H1 (cell line): ENCODE data around the gene MRAP. TPM values are rescaled to one million over a fixed set of nuclear protein-coding genes. Genes with fewer than 3 reads are reported as not detected.

Source experiments
- CTCF ChIA-PET: fragments of 300-600 bp; sonication (Branson Sonifier 250); formaldehyde crosslinking; loops from one replicate; lab custom pipeline; 2021; ENCODE audit not compliant: partially characterized antibody; lab: Charles Lee
- POLR2A ChIA-PET: fragments of 300-600 bp; sonication (Branson Sonifier 250); formaldehyde crosslinking; loops from one replicate; lab custom pipeline; 2021; ENCODE audit warnings: inconsistent platforms; ENCODE audit not compliant: partially characterized antibody; lab: Charles Lee
- DNase-seq, 2 experiments: peaks; one replicate each; pipeline versions ENCODE4 v3.0.0 to v3.0.0-alpha.2; 2010 to 2022; ENCODE audit warnings: low spot score in 2 of 2, low read depth in 1 of 2, mixed read lengths in 1 of 2
- FAIRE-seq: peaks from 2 replicates; lab custom pipeline; 2011; peaks lifted over from hg19 to GRCh38; lab: Jason Lieb, UNC
- H2AFZ ChIP-seq: 2 replicates; pipeline ENCODE4 v1.8.1; 2012; ENCODE audit warnings: low read length, inconsistent platforms
- H2AK5ac ChIP-seq: 2 replicates; pipeline ENCODE4 v1.6.1; 2013; ENCODE audit warnings: low read depth, low read length
- H2BK120ac ChIP-seq: replicated peaks from 2 replicates; pipeline ENCODE3; 2013; ENCODE audit warnings: low read depth, low read length, inconsistent platforms
- H2BK12ac ChIP-seq: 2 replicates; pipeline ENCODE4 v1.6.1; 2013; ENCODE audit warnings: low read depth, low read length
- H2BK15ac ChIP-seq: 2 replicates; pipeline ENCODE4 v1.6.1; 2013; ENCODE audit warnings: low read length
- H2BK20ac ChIP-seq: 2 replicates; pipeline ENCODE4 v1.6.1; 2013; ENCODE audit warnings: low read length
- H2BK5ac ChIP-seq: 2 replicates; pipeline ENCODE4 v1.6.1; 2013; ENCODE audit warnings: low read depth, low read length
- H3K14ac ChIP-seq: 2 replicates; pipeline ENCODE4 v1.6.1; 2013; ENCODE audit warnings: inconsistent platforms; ENCODE audit not compliant: insufficient read length
- H3K18ac ChIP-seq: 2 replicates; pipeline ENCODE4 v1.6.1; 2013; ENCODE audit warnings: low read length; ENCODE audit errors: extremely low read depth
- H3K23ac ChIP-seq: 2 replicates; pipeline ENCODE4 v1.6.1; 2013; ENCODE audit warnings: inconsistent platforms; ENCODE audit not compliant: insufficient read length
- H3K23me2 ChIP-seq: 2 replicates; pipeline ENCODE4 v1.6.1; 2013; ENCODE audit warnings: low read depth, low read length
- H3K27ac ChIP-seq: 2 replicates; pipeline ENCODE4 v1.6.1; 2011; ENCODE audit warnings: low read depth, low read length, inconsistent platforms
- H3K27me3 ChIP-seq, 4 experiments: replicated peaks in 1 of 4; 1 replicate in 1 of 4; 2 replicates in 3 of 4; pipeline versions ENCODE4 v1.6.1 to v1.8.1; 2011 to 2013; ENCODE audit warnings: low read length in 3 of 4, mild to moderate bottlenecking in 3 of 4, inconsistent platforms in 2 of 4, mixed read lengths in 2 of 4, moderate library complexity in 1 of 4; ENCODE audit not compliant: control insufficient read depth in 3 of 4, insufficient read depth in 3 of 4; ENCODE audit errors: extremely low read depth in 1 of 4
- H3K36me3 ChIP-seq, 4 experiments: 2 replicates each; pipeline versions ENCODE4 v1.6.1 to v1.8.1; 2011 to 2013; ENCODE audit warnings: mild to moderate bottlenecking in 4 of 4, low read length in 3 of 4, moderate library complexity in 2 of 4, control low read depth in 1 of 4, inconsistent platforms in 1 of 4; ENCODE audit not compliant: insufficient read depth in 4 of 4, control insufficient read depth in 2 of 4
- H3K4ac ChIP-seq: replicated peaks from 2 replicates; pipeline ENCODE3; 2013; ENCODE audit warnings: low read length, low read depth, mixed read lengths, inconsistent platforms; ENCODE audit not compliant: insufficient read length
- H3K4me1 ChIP-seq, 4 experiments: replicated peaks in 1 of 4; 1 replicate in 1 of 4; 2 replicates in 3 of 4; pipeline versions ENCODE4 v1.6.1 to v1.8.1; 2011 to 2013; ENCODE audit warnings: low read length in 3 of 4, inconsistent platforms in 2 of 4, mixed read lengths in 1 of 4; ENCODE audit not compliant: insufficient read depth in 4 of 4, control insufficient read depth in 3 of 4
- H3K4me2 ChIP-seq, 2 experiments: 2 replicates each; pipeline versions ENCODE4 v1.6.1 to v1.8.1; 2011 to 2013; ENCODE audit warnings: low read depth in 2 of 2, low read length in 2 of 2, control low read depth in 1 of 2, inconsistent platforms in 1 of 2, mild to moderate bottlenecking in 1 of 2; ENCODE audit not compliant: insufficient read depth in 1 of 2
- H3K4me3 ChIP-seq, 4 experiments: fragments of 200-600, 300-600 bp in 1 of 4; sonication (generic), shearing (Covaris generic), sonication (Bioruptor Twin) in 1 of 4; 2 replicates each; pipeline versions ENCODE4 v1.5.1 to v1.8.1; 2011 to 2016; ENCODE audit warnings: low read length in 4 of 4, low read depth in 3 of 4, control low read depth in 2 of 4, inconsistent platforms in 2 of 4, mild to moderate bottlenecking in 2 of 4, mixed read lengths in 1 of 4, moderate library complexity in 1 of 4; ENCODE audit not compliant: insufficient read depth in 2 of 4; ENCODE audit errors: extremely low read depth in 1 of 4
- H3K56ac ChIP-seq: replicated peaks from 2 replicates; pipeline ENCODE3; 2013; ENCODE audit warnings: low read depth, mild to moderate bottlenecking, mixed read lengths, low read length, inconsistent platforms; ENCODE audit not compliant: insufficient read length
- H3K79me1 ChIP-seq: 2 replicates; pipeline ENCODE4 v1.6.1; 2013; ENCODE audit warnings: low read depth, low read length, control low read depth
- H3K79me2 ChIP-seq, 2 experiments: 2 replicates each; pipeline versions ENCODE4 v1.6.1 to v1.8.1; 2012 to 2013; ENCODE audit warnings: low read length in 2 of 2, mild to moderate bottlenecking in 2 of 2, inconsistent platforms in 1 of 2; ENCODE audit not compliant: insufficient read depth in 2 of 2, control insufficient read depth in 1 of 2
- H3K9ac ChIP-seq, 4 experiments: replicated peaks in 1 of 4; 1 replicate in 1 of 4; 2 replicates in 3 of 4; pipeline versions ENCODE4 v1.6.1 to v1.8.1; 2011 to 2013; ENCODE audit warnings: low read depth in 3 of 4, low read length in 3 of 4, control low read depth in 2 of 4, mild to moderate bottlenecking in 2 of 4, moderate library complexity in 2 of 4, inconsistent platforms in 1 of 4; ENCODE audit errors: extremely low read depth in 1 of 4
- H3K9me3 ChIP-seq, 2 experiments: 2 replicates each; pipeline versions ENCODE4 v1.6.1 to v1.8.1; 2012 to 2013; ENCODE audit warnings: mild to moderate bottlenecking in 2 of 2, moderate library complexity in 2 of 2, control low read depth in 1 of 2, inconsistent platforms in 1 of 2, low read depth in 1 of 2, low read length in 1 of 2, mixed read lengths in 1 of 2; ENCODE audit not compliant: insufficient read depth in 2 of 2
- H4K20me1 ChIP-seq, 2 experiments: replicated peaks in 1 of 2; 2 replicates each; pipeline versions ENCODE3 to v1.8.1; 2011 to 2013; ENCODE audit warnings: inconsistent platforms in 2 of 2, low read length in 2 of 2, mild to moderate bottlenecking in 1 of 2; ENCODE audit not compliant: insufficient read depth in 2 of 2, control insufficient read depth in 1 of 2
- H4K5ac ChIP-seq: 2 replicates; pipeline ENCODE4 v1.6.1; 2013; ENCODE audit warnings: low read length, low read depth, mixed read lengths, inconsistent platforms; ENCODE audit not compliant: insufficient read length
- H4K8ac ChIP-seq: 2 replicates; pipeline ENCODE4 v1.8.0; 2013; ENCODE audit warnings: mild to moderate bottlenecking, moderate library complexity, low read length, inconsistent platforms; ENCODE audit not compliant: insufficient read depth; ENCODE audit errors: extremely low read depth
- H4K91ac ChIP-seq: replicated peaks from 2 replicates; pipeline ENCODE3; 2013; ENCODE audit warnings: low read length, mixed read lengths, inconsistent platforms; ENCODE audit not compliant: insufficient read length
- WGBS, 2 experiments: shearing (Covaris generic) in 1 of 2; methylation state at CpG; one replicate each; pipeline versions ENCODE4 v1.1.6 to v1.1.7; 2013 to 2015; ENCODE audit warnings: low lambda C conversion rate in 2 of 2, mixed read lengths in 2 of 2, inconsistent platforms in 1 of 2, low coverage in 1 of 2, missing lambda C conversion rate in 1 of 2; ENCODE audit not compliant: insufficient replicate concordance in 2 of 2, insufficient coverage in 1 of 2, insufficient read length in 1 of 2; ENCODE audit errors: extremely low coverage in 1 of 2, missing lambda C conversion rate in 1 of 2; 5-methylcytosine and 5-hydroxymethylcytosine counted together
- polyA plus RNA-seq, 7 experiments: library from polyadenylated mRNA; depleted of rRNA in 3 of 7; stranded (reverse) in 5 of 7; unstranded in 2 of 7; fragments of >200 nt in 5 of 7; fragments of 200-250 nt in 2 of 7; gene quantifications; 1 replicate in 5 of 7; 2 replicates in 1 of 7; 4 replicates in 1 of 7; pipeline versions ENCODE4 v1.2.1 to v1.2.3, GENCODE V29; 2011 to 2013; ENCODE audit warnings: missing spikeins in 2 of 7, mixed read lengths in 2 of 7
- total RNA-seq: library from RNA; stranded (reverse); fragmentation: NEBNext Ultra II Directional; extraction: Animal tissue kit (Norgen Biotek cat#: 25700); gene quantifications from 2 replicates; pipeline ENCODE4 v1.2.1, GENCODE V29; 2021
- TF ChIP-seq, protein P1 (sequence below): IDR thresholded peaks from 2 replicates; pipeline ENCODE4 v1.6.1; 2011; ENCODE audit warnings: low read length, improper control_type of control experiment

The MRAP gene
- total and polyA plus RNA-seq, 2 of the 8 experiments (the other 6 are each of a cell fraction or from before 2014, with no cell fraction given), result not detected

GRCh38 chr21:32256251-32256650 lies 42.4 kb upstream of the MRAP start:
- 0 out of 7 replicates have a peak, but pooled peaks cover 0 to 1% (median 0%) of the 10 kb centered on the region in 4 experiments for H3K4me1 ChIP-seq
- H3K79me2 ChIP-seq, result no peaks in the 10 kb centered on the region
- H3K27ac ChIP-seq, result no peak overlapping the region
- no peak overlapping the region for H3K14ac ChIP-seq
- FAIRE-seq (no peak), DNase-seq (no peak)
- no peak overlapping the region for H3K4me2 ChIP-seq
- no peaks in the 10 kb centered on the region for H3K36me3 ChIP-seq
- no peaks in the 10 kb centered on the region for H3K27me3 ChIP-seq
- no peak overlapping the region for H4K5ac ChIP-seq
- no peak overlapping the region for H3K56ac ChIP-seq
- WGBS, 2 experiments, result 90% methylated on average over 12 of the region's 12 CpGs; no CpG with 5 or more reads in 1 of the 2 experiments
- no peaks in the 10 kb centered on the region for H3K79me1 ChIP-seq
- H2AFZ ChIP-seq, result no peak overlapping the region
- no peak overlapping the region for H2AK5ac ChIP-seq
- H2BK120ac ChIP-seq, result no peak overlapping the region
- CTCF ChIA-PET, result interaction anchor here (0.6 to 6.7 kb wide), 10 partner anchors 8 to 470 kb away, joined by 3 to 46 read pairs (median 6); no protein-coding TSS in a partner anchor
- H4K91ac ChIP-seq, result no peak overlapping the region
- no peak overlapping the region for H3K23ac ChIP-seq
- H3K9me3 ChIP-seq, result no peaks in the 10 kb centered on the region
- no peak overlapping the region for H2BK15ac ChIP-seq
- no peak overlapping the region for H4K8ac ChIP-seq
- TF ChIP-seq, protein P1, sequence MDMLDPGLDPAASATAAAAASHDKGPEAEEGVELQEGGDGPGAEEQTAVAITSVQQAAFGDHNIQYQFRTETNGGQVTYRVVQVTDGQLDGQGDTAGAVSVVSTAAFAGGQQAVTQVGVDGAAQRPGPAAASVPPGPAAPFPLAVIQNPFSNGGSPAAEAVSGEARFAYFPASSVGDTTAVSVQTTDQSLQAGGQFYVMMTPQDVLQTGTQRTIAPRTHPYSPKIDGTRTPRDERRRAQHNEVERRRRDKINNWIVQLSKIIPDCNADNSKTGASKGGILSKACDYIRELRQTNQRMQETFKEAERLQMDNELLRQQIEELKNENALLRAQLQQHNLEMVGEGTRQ, result no peak
- H3K18ac ChIP-seq, result no peak overlapping the region
- H2BK20ac ChIP-seq, result no peak overlapping the region
- H2BK5ac ChIP-seq, result no peak overlapping the region
- H3K4ac ChIP-seq, result no peak overlapping the region
- no peak overlapping the region for H3K9ac ChIP-seq
- peaks cover 1% of the 10 kb centered on the region; the same call in 1 of the 2 replicates for H3K23me2 ChIP-seq
- H4K20me1 ChIP-seq, result no peaks in the 10 kb centered on the region
- H3K4me3 ChIP-seq, result no peak overlapping the region
- no peak overlapping the region for H2BK12ac ChIP-seq
- POLR2A ChIA-PET, result no interaction called here
